ENCODE measurements around the gene GSTO1.

The GSTO1 gene

DNA sequence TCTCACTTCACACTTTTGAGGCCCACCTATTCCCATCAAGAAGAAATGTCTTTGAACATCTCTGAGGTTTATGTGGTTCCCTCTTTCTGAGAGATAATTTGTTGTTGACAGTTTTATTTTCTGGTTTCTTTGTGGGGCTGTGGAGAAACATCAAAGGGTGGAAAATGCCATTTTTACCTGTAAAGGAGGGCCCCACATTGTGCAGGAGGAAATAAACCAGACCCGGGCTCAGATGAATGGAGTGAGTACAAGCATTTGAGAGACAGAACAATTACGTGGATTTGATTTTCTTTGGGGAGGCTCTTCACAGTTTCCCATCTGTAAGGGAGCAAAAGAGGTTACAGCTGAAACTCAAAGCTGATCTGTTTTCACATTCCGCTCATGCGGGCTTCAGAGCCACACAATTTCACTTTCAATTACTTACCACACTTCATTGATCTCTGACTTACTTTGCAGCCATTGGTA lies 53.8 kb downstream of the GSTO1 start:
- no peak for DNase-seq (ENCODE audit: low read depth)
- TF ChIP-seq, protein P1, sequence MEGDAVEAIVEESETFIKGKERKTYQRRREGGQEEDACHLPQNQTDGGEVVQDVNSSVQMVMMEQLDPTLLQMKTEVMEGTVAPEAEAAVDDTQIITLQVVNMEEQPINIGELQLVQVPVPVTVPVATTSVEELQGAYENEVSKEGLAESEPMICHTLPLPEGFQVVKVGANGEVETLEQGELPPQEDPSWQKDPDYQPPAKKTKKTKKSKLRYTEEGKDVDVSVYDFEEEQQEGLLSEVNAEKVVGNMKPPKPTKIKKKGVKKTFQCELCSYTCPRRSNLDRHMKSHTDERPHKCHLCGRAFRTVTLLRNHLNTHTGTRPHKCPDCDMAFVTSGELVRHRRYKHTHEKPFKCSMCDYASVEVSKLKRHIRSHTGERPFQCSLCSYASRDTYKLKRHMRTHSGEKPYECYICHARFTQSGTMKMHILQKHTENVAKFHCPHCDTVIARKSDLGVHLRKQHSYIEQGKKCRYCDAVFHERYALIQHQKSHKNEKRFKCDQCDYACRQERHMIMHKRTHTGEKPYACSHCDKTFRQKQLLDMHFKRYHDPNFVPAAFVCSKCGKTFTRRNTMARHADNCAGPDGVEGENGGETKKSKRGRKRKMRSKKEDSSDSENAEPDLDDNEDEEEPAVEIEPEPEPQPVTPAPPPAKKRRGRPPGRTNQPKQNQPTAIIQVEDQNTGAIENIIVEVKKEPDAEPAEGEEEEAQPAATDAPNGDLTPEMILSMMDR (IDR thresholded peaks at IDR 0.05; ENCODE audit: insufficient read depth, low read depth, low read length, missing control alignments): no peak
- no peak overlapping the region for H3K4me3 ChIP-seq (ENCODE audit: low read length)

GRCh38 chr10:104309980-104310978 lies 55.6 kb downstream of the GSTO1 start:
- DNase-seq (ENCODE audit: low read depth): no peak

DNA sequence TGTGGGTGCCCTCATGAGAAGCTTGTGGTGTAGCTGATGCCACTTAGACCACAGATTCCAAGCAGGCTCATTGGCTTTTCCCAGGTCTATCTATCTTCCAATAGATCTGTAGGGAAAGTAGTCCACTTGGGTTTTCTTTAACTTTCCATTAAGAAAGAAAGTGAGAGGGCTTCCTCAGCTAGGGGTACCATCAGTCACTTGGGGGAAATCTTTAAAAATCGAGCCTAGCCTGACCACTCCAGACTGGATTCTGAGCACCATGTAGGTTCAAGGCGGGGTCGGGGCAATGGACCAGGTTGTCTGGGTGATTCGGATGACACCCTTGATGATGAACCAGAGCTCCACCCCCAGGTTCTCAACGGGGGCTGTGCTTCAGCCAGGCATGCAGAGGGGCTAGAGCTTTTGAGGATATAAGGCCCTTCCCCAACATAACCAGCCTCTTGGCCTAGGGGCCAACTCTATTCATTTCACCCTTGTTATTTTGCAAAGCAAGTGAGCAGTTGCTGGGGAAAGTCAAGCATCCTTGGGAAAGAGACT lies 56.6 kb downstream of the GSTO1 start:
- TF ChIP-seq, protein P1 (IDR thresholded peaks at IDR 0.05; ENCODE audit: insufficient read depth, low read depth, low read length, missing control alignments): no peak
- no peak for DNase-seq (ENCODE audit: low read depth)
- no peak overlapping the region for H3K4me3 ChIP-seq (ENCODE audit: low read length)

More at GRCh38 chr10:104309980-104310978, 55.6 kb downstream of the GSTO1 start:
- H3K4me3 ChIP-seq (ENCODE audit: low read length): no peak overlapping the region
- TF ChIP-seq, protein P1 (IDR thresholded peaks at IDR 0.05; ENCODE audit: insufficient read depth, low read depth, low read length, missing control alignments): no peak

- TF ChIP-seq, protein P1 (IDR thresholded peaks at IDR 0.05; ENCODE audit: insufficient read depth, low read depth, low read length, missing control alignments): no peak
These were observed 60.1 kb downstream of the GSTO1 start for GRCh38 chr10:104314591-104315485.

DNA sequence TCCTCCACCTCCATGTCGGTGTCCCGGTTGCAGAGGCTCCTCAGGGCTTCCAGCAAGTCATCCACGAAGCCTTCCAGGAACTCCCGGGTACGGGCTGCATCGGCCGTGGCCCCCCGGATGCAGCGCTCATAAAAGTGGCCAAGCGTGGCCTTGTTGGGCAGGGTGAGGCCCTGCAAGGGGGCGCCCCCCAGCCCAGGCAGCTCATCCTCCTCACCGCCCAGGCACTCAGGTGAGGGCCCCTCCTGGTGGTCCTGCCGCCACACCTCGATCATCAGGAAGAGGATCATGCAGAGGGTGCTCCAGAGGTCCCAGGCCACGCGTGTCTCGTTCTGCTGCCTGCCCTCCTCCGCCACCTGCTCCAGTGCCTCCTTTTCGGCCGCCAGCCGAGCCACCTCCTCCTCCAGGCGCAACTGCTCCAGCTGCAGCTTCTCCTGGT lies 60.8 kb downstream of the GSTO1 start:
- TF ChIP-seq, protein P1 (IDR thresholded peaks at IDR 0.05; ENCODE audit: insufficient read depth, low read depth, low read length, missing control alignments): no peak
- DNase-seq (ENCODE audit: low read depth): no peak
- H3K4me3 ChIP-seq (ENCODE audit: low read length): no peak overlapping the region

More at GRCh38 chr10:104314591-104315485, 60.1 kb downstream of the GSTO1 start:
- DNase-seq (ENCODE audit: low read depth): no peak
- no peak overlapping the region for H3K4me3 ChIP-seq (ENCODE audit: low read length)

DNA sequence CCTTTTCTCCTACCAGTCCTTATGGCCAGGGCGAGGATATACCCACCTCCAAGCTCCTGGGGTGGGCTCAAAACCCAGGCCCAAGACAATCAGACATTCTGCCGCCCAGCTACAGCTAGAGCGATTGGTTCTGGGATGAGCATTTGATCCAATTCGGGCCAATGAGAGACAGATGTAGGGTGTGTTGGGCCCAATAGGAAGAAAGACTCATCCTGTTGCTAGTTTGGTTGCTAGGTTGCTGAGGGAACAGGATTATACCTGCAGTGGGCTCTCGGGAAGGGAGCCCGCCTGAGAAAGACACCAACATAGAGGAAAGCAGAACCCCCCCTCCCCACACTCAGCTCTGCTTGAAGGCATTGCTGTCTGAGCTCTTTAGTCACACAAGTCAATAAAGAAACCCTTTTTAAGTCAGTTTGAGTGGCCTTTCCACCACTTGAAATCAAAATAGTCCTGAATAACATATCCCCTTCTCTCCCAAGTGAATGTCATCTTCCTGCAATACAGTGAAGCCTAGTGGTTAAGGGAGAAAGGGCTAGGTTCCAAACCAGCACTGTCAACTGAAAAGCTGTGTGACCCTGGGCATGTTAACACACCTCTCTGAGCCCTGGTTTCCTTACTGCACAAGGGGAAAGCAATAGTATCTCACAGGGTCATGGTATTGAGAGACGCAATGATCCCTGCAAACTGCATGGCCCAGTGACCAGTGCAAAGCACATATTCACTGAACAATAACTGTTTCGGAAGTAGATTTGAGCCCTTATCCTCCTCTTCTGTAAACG lies 61.8 kb downstream of the GSTO1 start:
- no peak overlapping the region for H3K4me3 ChIP-seq (ENCODE audit: low read length)
- TF ChIP-seq, protein P1 (IDR thresholded peaks at IDR 0.05; ENCODE audit: insufficient read depth, low read depth, low read length, missing control alignments): no peak

More for the DNA sequence above, 61.8 kb downstream of the GSTO1 start:
- no peak for DNase-seq (ENCODE audit: low read depth)
